Epithelial cell of prostate (primary cell): ENCODE measurements around the gene RFWD3.
A peak's percentile ranks its signal among the peaks of the same experiment; 100 is the strongest.

Experiments used
- DNase-seq: peaks from one replicate; pipeline ENCODE4 v3.0.0-alpha.2; 2011; ENCODE audit warnings: low read depth, low spot score
- H3K27ac ChIP-seq: fragments of 450-650 bp; 2 replicates; pipeline ENCODE4 v1.5.1; 2017; ENCODE audit warnings: mild to moderate bottlenecking

RFWD3 gene

DNA sequence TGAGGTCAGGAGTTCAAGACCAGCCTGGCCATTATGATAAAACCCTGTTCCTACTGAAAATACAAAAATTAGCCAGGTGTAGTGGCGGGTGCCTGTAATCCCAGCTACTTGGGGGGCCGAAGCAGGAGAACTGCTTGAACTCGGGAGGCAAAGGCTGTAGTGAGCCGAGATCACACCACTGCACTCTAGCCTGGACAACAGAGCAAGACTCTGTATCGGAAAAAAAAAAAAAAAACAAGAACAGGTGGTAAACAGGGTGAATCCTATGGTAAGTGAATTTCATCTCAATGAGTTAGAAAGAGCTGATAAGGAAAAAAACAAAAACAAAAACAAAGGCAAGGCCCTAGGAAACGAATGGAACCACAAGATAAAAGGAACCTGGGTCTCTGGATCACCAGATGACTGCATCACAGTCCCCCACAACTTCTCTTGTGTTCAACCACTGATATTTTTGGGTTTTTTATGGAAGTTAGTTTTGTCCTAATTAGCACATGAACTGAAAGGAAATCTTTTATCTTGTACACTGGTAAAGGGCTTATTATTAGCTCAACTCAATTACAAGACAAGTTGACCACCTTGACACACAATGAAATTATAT is 80.7 kb downstream of the RFWD3 start:
- H3K27ac ChIP-seq = no peak overlapping the region
- no peak for DNase-seq

DNA sequence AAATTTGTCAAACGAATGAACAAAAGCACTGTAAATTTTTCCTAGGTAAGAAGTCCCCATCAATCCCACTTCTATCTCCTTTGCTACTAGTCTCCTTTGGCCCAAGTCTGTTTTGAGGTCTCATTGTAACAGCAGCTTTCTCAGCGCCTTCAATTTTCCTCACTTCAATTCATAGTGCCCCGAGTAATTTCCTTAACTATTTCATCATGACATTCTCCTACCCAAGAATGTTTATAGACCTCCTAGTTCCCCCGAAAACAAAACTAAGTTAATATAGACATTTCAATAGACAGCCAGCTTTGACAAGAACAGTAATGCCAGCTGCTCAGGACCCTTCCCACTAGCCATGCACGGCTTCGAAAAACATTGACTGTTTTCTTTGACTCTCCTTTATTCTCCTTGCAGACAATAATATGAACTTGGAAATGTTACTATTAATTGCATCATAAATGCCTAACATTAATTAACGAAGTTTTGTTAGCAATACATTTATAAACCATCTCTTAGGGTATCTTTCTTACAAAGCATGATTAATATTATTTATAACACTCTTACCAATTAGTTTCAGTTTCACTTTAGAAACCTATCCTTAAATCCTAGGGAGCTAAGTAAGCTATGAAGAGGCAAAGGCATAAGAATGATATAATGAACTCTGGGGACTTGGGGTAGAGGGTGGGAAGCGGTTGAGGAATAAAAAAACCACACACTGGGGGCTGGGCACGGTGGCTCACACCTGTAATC is 82.6 kb downstream of the RFWD3 start:
- DNase-seq = no peak
- H3K27ac ChIP-seq = no peak overlapping the region

DNA sequence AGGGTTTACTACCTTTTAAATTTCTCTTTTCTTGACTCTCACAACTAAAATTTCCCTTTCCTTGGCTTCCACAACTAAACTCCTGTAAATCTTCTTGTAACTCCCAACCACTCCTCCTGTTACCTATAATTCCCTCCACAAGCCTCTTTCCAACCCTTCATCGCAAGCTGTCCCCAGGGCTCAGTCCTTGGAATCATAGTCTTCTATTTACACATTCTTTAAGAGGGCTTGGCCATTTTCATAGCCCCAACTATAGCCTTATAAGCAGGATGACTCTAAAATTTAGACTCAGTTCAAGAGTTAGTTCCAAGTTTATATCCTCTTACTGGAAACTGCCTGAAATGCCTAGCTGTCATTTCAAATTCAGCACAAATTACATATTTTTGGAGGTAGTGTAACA is 83.7 kb downstream of the RFWD3 start:
- no peak for DNase-seq
- H3K27ac ChIP-seq = no peak overlapping the region

DNA sequence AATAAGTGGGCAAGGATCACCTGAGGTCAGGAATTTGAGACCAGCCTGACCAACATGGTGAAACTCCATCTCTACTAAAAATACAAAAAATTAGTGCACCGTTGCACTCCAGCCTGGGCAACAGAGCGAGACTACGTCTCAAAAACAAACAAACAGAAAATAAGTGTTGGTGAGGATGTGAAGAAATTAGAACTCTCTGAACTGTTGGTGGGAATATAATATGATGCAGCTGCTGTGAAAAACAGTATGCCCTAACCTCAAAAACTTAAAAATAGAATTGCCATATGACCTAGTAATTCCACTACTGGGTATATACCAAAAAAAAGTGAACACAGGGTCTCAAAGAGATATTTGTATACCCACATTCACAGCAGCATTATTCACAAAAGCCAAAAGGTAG is 85.8 kb downstream of the RFWD3 start:
- H3K27ac ChIP-seq = no peak overlapping the region
- no peak for DNase-seq

DNA sequence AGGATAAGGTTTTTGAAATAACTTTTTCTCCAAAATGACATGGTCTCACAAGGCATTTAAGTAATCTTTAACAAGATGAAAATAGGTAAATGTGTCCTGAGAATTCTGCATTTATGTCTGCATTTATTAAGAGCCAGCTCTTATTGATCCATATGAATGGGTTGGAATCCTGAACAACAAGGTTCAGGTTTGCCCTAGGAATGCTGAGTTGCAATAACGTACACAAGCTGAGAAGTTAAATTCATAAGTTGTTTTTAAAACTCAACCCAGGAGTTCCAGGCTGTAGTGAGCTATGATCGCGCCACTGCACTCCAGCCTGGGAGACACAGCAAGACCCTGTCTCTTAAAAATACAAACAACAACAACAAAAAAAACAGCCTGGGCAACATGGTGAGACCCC is 87.8 kb downstream of the RFWD3 start:
- no peak for DNase-seq
- H3K27ac ChIP-seq = peak overlapping the region; percentile 76

DNA sequence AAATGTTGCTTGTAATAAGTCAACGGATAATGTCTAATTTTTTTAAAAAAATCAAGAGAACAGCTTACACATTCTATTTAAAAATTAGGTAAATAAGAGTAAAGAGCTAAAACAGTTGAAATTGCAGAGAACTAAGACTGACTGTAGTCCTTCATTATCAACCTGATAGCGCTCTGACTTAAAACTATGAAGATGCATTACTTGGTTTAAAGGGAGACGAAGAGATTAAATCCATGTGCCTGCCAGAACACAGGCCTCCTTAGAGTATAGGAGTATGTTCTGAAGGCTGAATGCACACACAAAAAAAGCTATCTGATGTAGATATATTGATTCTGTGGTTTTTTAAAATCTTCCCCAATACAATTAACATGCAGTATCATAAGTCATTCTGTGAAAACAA is 88.2 kb downstream of the RFWD3 start:
- DNase-seq = no peak
- H3K27ac ChIP-seq = peak overlapping the region; percentile 76

DNA sequence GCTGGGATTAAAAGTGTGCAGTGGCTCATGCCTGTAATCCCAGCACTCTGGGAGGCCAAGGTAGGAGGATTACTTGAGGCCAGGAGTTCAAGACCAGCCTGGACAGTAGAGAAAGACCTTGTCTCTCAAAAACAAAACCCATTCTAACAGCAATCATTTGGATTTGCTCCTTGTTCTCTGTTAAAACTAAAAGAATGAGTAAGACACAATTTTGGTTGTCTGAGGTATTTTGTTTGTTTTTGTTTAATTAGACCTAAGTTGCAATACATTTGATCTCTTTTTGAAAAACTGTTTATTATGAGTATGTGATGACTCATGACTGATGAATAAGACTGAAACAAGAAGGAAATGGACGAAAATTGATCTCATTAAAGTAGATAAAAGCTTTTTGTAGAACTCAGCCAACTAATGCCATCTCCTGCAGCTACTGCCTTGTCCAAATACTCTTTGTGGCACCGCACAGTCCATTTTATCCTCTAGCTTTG is 88.8 kb downstream of the RFWD3 start:
- peak overlapping the region; percentile 76 for H3K27ac ChIP-seq
- no peak for DNase-seq

DNA sequence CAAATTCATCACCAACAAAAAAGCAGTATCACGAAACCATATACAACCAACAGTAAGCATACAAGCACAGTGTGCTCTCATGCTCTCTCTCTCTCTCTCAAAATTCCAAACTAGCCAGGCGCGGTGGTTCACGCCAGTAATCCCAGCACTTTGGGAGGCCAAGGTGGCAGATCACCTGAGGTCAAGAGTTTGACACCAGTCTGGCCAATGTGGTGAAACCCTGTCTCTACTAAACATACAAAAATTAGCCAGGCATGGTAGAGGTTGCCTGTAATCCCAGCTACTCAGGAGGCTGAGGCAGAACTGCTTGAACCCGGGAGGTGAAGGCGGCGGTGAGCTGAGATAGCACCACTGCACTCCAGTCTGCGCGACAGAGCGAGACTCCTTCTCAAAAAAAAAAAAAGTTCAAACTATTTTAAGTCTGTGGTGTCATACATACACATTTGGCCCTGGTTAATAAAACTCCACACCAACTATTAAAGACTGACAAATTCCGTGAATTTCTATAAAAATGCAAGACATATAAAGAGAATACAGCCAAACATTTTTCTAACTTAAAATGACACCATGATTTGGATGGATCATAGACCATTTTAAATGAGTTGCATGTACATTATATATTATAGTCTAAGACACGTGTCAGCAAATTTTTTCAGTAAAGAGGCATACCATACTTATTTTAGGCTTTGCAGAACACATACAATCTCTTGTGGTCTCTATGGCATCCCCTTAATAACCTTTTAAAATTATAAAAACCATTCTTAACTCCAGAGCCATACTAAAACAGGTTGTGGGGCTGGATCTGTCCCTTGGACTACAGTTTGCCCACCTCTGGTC is 90.7 kb downstream of the RFWD3 start:
- no peak for DNase-seq
- H3K27ac ChIP-seq = no peak overlapping the region

DNA sequence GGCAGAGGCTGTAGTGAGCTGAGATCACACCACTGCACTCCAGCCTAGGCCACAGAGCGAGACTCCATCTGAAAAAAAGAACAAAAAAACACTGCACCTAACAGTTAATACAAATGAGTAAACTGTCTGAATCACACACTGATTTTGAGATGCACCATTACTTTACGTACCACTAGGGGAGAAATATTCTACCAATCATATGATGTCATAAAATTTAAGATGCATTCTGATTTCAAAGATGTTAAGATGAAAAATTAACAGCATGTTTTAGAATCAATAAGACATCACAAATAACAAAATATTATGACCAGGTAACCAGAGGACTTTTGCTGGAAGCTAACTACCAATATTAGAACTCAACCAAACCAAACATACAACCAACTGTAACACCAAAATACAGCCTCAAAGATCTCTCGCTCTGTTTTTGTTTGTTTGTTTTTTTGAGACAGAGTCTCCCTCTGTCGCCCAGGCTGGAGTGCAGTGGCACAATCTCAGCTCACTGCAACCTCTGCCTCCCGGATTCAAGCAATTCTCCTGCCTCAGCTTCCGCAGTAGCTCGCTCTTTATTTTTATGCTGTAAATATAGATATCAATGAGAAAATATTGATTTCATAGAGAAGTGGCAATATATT is 91.4 kb downstream of the RFWD3 start:
- H3K27ac ChIP-seq = no peak overlapping the region
- DNase-seq = no peak

DNA sequence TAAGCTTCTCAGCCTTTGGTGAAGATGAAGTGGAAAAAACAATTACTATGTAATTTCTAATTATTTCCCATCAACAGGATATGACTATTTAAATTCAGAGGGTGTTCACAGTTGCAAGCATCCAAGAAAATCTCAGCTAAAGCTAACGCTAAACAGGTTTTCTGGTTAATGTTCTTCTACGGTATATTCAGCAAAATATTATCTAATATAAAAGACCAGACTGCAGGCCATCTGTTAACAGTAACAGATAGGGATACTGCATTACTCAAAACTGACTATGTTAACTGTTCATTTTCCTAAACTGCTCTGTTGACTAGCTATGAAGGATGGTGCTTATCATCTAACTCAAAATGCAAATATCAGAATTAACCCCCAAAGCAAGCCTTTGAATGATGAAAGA is 92.5 kb downstream of the RFWD3 start:
- DNase-seq = no peak
- H3K27ac ChIP-seq = no peak overlapping the region

DNA sequence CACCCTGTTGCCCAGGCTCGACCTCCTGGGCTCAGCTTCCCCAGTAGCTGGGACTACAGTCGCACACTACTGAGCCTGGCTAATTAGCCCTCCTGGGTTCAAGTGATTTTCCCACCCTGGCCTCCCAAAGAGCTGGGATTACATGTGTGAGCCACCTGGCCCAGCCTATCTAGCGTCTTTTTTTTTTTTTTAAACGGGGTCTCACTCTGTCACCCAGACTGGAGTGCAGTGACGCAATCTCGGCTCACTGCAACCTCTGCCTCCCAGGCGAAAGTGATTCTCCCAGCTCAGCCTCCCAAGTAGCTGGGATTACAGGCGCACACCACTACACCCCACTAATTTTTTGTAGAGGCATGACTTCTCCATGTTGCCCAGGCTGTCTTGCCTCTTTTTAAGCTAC is 93.1 kb downstream of the RFWD3 start:
- DNase-seq = no peak

More for the DNA sequence above, 93.1 kb downstream of the RFWD3 start:
- no peak overlapping the region for H3K27ac ChIP-seq
